GM21717 (cell line): ENCODE measurements around the gene FN3KRP.

Experiments used
- ATAC-seq: cut with Tn5 transposase; IDR thresholded peaks from one replicate; pipeline ENCODE4 v1.9.1; 2021; ENCODE audit warnings: mild to moderate bottlenecking, moderate library complexity; ENCODE audit not compliant: unreplicated experiment

FN3KRP gene

GRCh38 chr17:82716203-82717010 is at the start of gene FN3KRP:
Gene FN3KRP (plus strand): TSS chr17:82716706. CDS start chr17:82716756, 50 bp downstream.
- peak; percentile 56 for ATAC-seq

- no peak for ATAC-seq
Measured at GRCh38 chr17:82666931-82667667, 49.4 kb upstream of the FN3KRP start.

GRCh38 chr17:82667668-82668000 is 48.9 kb upstream of the FN3KRP start:
- ATAC-seq = no peak

GRCh38 chr17:82668024-82668630 is 48.4 kb upstream of the FN3KRP start:
- ATAC-seq = no peak

- ATAC-seq = no peak
Measured at GRCh38 chr17:82668631-82669099, 47.8 kb upstream of the FN3KRP start.

- ATAC-seq = no peak
Measured at GRCh38 chr17:82670661-82671450, 45.6 kb upstream of the FN3KRP start.

GRCh38 chr17:82674656-82675475 is 41.6 kb upstream of the FN3KRP start:
- ATAC-seq = no peak

- ATAC-seq = no peak
Measured at GRCh38 chr17:82675476-82676245, 40.8 kb upstream of the FN3KRP start.

GRCh38 chr17:82677353-82677925 is 39.1 kb upstream of the FN3KRP start:
- no peak for ATAC-seq

- no peak for ATAC-seq
Measured at GRCh38 chr17:82678265-82678891, 38.1 kb upstream of the FN3KRP start.

GRCh38 chr17:82679586-82680465 is 36.7 kb upstream of the FN3KRP start:
- ATAC-seq = no peak

GRCh38 chr17:82681547-82681946 is 35.0 kb upstream of the FN3KRP start:
- no peak for ATAC-seq

GRCh38 chr17:82683534-82683933 is 33.0 kb upstream of the FN3KRP start:
- ATAC-seq = no peak

- no peak for ATAC-seq
Measured at GRCh38 chr17:82684228-82684841, 32.2 kb upstream of the FN3KRP start.

GRCh38 chr17:82685291-82685690 is 31.2 kb upstream of the FN3KRP start:
- no peak for ATAC-seq

GRCh38 chr17:82686366-82687324 is 29.9 kb upstream of the FN3KRP start:
- ATAC-seq = no peak
